NCI-H2081 (cell line): ENCODE results near the gene RNF215.
"Not testable (repeated sequence)": the region's sequence is repeated elsewhere in the genome, so short reads cannot be mapped to it uniquely, and the experiment has no call there.

Experiments used
- DNase-seq, 2 experiments: peaks; one replicate each; lab custom pipeline; 2025; lab: John Stamatoyannopoulos, UW

The RNF215 gene

DNA sequence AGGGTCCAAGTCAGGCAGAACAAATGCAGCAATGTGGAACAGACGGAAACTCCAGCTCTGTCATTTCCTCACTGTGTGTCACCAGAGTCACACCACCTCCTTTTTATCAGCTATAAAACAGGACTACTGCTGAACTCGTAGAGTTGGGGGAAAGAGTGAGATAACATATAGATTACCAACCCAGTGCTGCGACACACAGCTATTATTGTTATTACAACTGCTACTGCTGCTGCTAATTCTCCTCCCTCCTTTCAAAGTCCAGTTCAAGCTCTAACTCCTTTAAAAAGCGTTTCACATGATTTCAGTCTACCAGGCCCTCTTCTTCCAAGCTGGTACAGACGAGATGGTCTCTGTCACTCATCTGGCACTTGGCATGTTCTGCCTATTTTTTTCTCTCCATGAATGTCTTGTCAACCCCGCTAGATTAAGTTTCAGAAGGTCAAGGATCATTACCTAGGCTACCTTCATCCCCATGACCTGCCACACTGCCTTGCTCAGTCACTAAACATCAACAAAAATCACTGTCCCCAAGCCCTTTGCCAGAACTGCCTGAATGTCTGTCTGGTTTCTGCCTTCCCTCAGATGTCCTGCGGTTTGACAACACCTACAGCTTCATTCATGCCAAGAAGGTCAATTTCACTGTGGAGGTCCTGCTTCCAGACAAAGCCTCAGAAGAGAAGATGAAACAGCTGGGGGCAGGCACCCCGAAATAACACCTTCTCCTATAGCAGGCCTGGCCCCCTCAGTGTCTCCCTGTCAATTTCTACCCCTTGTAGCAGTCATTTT is 34.7 kb upstream of the RNF215 start:
- no peak for DNase-seq

DNA sequence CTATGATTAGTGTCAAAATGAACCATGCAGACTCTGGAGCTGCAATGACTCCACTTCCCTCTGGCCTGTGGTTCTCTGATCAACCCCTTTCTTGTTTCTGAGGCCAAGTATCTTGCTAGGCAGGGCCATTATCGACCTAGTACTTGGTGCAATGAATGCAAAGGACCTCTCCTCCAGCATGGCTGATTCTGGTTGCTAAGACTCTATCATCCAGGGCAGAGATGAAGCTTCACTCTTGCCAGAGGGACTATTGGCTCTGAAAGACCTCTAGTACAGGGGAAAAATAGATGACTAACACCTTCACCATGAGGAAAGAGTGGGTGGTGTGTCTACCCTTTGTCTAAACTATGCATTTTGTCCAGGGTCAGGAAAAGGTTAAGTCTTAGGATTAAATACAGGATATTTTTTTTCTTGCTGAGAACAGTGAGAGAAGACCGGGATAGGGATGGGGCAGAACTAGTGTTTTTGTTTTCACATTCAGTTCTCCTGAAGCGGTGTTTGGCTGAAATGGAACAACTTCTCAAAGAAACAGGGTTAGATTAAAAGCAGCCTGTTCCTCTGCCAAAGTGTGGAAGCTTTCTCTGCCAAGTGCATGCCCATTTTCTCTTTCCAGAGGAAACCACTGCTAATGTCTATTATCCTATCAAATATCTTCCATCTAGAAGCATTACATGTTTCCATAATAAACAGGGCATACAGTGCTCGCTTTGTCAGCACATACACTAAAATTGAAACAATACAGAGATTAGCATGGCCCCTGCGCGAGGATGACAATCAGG is 33.3 kb upstream of the RNF215 start:
- no peak for DNase-seq

DNA sequence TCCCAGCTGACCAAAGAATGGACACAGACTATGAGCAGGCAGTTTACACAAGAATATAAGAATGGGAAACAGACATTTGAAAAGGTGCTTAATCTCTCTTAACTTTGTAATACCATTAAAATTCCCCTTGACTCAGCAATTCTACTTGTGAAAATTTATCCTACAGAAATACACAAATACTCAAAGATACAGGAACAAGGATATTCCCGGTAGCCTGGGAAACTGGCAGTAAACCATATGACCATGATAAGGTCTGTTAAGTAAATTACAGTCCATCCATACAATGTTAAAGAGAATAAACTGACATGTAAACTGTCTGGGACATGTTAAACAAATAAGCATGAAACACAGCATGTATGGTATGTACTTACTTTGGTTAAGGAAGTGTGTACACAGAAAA is 29.6 kb upstream of the RNF215 start:
- DNase-seq, result no peak

DNA sequence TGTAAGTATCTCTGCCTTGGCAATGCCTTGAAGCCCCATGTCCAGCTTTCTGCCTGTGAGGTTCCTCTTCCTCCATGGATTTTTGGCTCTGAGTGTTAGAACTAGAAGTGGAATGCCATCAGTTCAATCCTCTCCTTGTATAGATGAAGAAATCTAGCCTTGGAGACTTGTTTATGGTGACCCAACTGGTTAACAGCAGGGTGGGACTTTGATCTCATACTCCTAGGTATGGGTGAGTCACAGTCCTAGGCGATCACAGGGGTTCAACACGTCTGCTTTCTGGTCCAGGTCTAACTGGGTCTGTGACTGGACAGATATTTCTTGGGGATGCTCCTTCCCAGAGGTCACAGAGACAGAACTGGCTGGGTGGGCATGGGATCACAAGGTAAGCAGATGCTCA is 29.2 kb upstream of the RNF215 start:
- no peak for DNase-seq

DNA sequence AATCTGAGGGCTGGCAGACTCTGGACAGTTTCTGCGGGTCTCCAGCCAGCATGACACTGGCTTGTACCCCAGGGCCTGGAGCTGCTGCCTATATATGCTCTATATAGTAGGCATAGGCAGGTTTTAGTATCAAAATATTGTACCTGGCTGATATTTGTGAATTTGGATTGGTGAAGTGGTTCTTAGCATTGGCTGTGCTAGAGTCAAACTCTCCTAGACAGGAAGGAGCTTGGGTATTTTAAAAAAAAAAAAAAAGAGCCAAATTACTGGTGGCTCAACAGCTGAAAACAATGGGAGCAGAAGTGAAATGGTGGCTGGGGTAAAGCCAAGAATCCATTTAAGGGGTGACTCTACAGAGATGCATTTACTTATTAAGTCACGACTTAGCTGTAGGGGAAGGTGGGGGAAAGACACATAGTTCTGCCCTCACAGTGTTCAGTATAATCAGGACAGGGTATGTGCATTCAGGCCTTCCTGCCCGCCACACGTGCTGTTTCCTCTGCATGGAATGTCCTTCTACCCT is 27.4 kb upstream of the RNF215 start:
- no peak for DNase-seq

DNA sequence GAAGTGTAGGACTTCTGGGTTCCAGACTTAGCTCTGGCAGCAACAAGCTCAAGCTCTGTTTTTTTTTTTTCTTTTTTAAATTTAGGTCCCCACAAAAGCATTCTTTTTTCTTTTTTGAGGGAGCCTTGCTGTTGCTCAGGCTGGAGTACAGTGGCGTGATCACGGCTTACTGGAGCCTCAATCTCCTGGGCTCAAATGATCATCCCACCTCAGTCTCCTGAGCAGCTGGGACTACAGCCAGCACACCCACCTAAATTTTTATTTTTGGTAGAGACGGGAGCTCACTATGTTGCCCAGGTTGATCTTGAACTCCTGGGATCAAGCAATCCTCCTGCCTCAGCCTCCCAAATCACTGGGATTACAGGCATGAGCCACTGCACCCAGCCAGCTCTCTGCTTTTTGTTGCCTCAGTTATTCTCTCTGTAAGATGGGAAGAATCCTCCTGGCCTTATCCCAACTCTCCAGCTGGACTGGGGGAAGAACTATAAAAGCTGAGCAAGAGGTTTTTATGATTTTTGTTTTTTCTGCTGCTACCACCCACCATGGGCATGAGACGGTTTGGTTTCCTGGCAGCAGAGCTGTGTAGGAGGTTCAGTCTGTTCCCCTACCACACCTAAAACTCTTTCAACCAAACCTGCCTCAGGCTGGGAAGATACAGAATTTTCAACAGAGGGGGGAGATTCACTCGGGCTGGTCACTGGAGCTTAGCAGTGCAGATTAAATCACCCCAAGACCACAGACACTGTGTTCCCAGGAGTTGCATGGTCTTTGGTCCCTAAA is 26.7 kb upstream of the RNF215 start:
- no peak for DNase-seq

DNA sequence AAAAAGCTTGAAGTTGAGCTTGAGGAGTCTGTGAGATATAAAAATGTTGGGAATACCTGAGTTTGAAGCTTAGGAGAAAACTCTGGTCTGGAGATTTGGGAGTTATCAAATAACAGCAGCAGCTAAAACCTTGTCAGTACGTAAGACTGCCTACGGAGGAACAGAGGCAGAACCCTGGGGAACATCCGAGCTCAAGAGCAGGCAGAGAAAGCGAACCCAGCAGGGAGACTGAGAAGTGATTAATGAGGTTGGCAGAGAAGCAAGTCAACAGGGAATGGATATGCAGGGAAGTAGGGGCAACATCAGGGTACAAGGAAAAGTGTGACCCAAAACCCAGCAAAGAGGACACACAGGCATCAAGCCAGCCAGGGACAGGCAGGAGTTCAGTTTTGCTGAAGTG is 25.8 kb upstream of the RNF215 start:
- DNase-seq, result no peak

DNA sequence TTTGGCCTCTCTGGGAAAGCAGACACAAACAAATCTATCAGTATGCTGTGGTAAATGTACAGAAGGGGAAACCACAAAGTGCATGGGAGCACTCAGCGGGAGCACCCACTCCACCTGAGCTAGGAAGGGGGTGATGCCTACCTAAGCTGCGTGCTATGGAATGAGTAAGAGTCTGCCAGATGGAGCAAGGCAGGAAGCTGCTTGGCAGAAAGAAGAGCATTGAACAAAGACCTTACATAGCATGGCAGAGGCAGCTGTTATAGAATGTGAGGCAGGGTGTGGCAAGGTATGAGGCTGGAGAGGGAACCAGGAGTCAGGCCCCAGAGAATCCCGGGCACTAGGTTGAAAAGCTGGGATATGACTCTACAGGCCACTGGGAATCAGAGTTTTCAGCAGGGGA is 24.6 kb upstream of the RNF215 start:
- DNase-seq, result no peak

DNA sequence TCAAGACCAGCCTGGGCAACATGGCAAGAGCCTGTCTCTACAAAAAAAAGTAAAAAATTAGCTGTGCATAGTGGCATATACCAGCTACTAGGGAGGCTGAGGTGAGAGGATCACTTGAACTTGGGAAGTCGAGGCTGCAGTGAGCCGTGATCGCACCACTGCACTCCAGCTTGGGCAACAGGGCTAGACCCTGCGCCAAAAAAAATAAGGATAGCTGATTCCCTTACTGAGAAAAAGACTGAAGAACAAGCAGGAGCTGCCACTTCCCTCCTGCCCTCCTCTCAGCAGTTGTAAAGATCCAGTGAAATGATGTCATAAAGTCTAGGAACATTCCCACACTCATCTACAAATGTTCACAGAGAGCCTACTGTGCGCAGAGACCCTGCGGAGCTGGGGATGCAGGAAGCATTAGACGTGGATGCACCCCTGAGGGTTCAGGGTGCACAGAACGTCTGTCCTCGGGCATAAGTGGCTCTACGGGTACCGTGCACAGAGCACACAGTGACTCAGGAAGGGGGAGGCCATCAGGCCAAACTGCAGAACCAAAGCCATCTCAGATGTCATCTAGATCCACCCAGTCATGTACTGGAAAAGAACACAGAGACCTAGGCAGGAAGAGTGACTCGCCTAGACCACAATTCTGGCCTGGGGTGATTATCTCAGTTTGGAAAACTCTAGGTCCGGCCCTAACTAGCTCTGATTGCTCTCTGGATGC is 21.3 kb upstream of the RNF215 start:
- no peak for DNase-seq

DNA sequence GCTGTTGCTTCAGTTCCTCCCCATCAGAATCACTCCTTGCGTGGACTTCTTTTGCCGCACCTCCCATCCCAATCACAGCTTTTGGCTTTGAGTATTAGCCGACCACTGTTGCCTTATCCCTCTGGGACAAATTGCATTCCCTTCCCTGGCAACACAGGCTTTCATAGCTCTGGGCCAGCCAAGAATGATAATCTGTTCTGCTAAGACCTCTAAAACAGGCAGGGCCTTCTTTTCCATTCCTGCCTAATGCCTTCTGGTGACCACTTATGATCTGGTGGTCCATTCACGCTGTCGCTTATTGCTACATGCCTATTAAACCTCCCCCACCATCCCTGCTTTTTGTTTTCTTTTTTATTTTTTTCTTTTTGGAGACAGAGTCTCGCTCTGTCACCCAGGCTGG is 19.2 kb upstream of the RNF215 start:
- DNase-seq, result no peak

DNA sequence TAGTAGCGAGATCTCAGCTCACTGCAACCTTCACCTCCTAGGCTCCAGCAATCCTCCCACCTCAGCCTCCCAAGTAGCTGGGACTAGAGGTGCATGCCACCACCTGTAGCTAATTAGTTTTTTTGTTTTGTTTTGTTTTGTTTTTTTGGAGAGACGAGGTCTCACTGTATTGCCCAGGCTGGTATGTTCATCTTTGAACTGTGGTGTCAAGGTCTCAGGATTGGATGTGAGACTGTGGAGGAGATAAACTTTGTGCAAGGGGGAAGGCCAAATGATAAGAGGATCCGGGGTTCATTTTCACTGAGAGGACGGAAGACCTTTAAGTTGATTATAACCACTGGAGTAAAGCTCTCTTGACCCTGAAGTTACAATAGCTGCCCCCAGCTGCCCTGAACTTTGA is 18.5 kb upstream of the RNF215 start:
- DNase-seq, result no peak

DNA sequence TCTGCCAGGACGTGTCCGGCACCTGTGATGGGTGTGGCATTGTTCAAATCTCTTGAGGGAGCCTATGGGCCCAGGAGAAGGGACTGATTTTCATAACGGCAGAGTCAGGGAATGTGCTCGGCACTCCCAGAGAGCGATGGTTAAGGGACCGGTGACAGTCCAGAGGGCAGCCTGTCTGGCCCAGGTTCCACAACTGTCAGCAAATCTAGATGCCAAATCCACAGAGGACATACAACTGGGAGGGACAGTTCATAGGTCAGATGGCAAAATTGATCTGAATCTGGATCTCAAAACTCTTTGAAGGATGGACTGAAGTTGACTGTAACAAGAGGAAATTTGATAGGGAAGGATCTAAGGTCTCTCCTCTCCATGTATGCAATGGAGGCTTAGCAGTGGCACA is 17.1 kb upstream of the RNF215 start:
- no peak for DNase-seq

DNA sequence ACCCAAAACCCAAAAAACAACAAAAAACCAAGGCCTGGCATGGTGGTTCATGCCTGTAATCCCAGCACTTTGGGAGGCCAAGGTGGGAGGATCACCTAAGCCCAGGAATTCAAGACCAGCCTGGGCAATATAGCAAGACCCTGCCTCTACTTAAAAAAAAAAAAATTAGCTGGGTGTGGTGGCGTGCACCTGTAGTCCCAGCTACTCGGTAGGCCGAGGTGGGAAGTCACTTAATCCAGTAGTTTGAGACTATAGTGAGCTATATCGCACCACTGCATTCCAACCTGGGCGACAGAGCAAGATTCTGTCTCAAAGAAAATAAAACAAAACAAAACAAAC is 15.5 kb upstream of the RNF215 start:
- DNase-seq, result not testable (repeated sequence)

DNA sequence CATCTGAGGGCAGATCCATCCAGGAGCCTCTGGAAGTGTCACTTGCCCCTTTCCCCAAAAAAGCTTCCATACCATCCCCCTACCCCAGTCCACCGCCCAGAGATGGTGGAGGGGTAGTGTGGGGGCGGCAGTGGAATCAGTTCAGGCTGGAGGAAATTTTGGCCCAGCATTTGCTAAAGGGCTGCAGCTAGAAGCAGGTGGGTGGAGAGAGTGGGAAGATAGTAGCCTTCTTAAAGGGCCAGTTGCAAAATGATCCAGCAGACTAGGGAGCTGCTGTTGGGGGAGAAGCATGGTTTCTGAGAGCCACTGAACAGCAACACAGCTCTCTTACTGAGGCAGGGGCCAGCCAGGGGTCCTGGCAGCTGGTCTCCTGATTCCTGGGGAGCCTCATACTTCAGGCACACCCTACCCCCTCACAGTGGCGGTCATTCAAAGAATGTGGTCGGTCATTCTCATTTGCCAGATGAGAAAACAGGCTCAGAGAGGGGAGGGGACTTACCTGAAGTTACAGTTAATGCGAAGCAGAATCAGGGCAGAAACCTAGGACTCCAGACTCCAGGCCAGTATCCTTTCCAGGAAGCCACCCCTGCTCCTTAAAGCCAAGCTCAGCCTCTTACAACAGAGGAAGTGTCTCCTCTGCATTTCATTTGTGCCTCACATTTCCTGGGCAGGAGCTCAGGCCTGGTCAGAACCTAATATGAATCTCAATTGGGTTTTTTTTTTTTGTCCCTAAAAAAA is 15.0 kb upstream of the RNF215 start:
- DNase-seq, result no peak

DNA sequence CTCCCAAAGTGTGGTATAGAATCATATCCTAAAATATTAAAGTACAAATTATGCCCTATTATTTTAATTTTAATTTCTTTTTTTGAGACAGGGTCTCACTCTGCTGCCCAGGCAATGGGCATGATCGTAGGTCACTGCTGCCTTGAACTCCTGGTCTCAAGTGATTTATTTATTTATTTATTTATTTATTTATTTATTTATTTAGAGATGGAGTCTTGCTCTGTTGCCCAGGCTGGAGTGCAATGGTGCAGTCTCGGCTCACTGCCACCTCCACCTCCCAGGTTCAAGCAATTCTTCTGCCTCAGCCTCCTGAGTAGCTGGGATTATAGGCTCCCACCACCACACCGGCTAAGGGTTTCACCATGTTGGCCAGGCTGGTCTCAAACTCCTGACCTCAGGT is 13.8 kb upstream of the RNF215 start:
- DNase-seq, result not testable (repeated sequence)

DNA sequence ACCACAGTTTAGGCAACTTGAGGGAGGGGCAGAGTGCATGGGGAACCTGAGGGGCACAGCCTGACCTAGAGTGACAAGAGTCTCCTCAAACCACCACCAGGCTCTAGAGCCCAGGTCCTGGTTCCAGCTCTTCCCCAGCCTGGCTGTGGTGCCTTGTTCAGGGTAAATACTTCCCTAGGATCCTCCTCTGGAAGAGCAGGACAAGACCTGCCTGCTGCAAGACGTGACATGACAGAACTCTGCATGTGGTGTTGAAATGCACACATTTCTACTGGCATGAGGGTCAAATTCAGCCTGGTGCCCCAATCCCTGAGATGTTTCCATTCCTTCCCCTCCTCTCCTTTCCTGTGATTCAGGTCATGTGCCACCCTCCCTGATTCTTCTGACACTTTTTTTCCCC is 12.9 kb upstream of the RNF215 start:
- DNase-seq, result no peak

DNA sequence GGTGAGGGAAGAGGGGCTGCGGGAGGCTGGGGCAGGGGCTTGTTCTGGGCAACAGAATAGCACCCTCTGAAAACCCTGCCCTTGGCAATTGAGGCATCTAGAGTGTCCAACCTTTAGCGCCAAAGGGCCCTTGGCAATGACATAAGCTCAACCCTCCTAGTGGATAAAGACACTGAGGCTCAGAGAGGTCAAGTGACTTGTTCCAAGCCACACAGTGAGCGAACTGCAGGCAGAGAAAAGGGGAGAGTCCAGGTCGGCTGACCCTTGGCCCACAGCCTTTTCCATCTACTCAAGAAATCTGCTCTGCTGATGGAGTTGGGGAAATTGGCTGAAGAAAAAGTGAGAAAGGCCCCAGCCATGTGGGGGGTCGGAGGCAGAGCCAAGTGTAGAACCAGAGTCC is 12.5 kb upstream of the RNF215 start:
- no peak for DNase-seq

DNA sequence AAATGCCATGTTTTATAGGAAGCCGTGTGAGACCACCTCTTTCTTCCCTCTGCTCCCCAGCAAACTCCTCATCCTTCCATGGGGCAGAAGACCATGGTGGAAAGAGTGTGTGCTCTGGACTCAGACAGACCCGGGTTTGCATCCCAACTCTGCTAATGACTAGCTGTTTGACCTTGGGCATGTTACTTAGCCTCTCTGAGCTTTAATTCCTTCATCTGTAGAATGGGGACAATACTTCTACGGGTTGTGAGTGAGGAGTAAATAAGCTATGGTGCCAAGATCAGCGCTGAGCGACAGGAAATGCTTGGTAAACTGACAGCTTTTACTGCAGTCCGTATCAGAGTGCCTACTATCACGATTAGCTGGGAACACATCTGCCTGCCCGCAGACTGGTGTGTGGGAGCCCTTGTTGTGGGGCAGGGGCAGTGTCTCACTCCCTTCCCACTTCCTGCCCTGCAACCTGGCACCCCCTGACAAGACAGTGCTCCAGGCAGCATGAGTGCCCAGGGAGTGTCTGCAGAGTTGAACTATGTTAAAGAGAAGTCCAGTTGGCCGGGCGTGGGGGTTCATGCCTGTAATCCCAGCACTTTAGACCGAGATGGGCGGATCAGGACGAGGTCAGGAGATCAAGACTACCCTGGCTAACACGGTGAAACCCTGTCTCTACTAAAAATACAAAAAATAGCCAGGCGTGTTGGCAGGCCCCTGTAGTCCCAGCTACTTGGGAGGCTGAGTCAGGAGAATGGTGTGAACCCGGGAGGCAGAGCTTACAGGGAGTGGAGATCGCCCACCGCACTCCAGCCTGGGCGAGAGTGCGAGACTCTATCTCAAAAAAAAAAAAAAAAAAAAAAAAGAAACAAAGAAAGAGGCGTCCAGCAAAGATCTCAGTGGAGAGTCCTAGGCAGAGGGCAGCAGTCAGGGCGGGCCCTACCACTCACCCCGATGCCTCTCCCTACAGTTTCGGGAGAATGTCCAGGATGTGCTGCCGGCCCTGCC is 11.8 kb upstream of the RNF215 start:
- DNase-seq, result no peak

DNA sequence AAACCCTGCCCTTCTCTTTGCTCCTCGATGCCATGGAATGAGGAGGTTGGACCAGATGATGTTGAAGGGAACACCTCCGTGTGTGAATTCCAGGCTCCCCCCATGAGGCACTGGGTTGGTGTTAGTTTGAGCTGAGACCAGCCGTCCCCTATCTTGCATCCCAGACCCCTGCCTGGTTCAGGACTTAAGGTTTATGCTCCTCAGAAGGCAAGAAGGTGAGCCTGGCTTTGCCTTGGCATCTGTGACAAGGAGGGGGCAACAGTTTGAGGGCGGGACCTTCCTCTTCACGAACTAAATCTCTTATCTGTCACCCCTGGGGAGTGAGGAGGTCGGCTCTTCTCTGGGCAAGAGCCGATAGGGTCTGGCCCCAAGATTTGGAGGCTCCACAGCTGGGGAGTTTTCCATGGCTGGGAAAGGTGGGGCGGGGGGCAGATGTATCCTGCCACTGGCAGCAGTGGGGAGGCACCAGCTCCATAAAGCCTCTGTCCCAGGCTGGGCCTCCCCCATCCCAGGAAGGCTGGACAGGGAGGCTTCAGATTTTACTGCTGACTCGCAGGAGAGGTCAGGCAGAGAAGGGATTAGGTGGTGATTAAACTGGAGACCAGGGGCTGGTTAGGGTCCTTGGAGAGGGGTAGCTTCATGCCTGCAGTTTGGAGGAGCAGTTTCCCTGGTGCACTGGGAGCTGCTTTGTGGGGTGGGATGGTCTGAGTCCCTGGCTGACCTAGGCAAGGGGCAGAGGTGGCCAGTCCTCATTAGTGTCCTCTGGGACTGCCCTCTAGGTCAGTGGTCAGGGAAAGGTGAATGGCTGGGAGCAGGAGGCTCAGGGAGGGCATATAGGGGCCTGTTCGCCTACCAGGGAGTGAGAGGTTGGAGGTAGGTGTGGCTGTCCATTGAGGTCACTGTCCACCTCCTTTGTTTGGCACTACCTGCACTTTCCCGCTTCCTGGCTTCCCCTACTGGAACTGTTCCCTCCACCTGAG is 10.7 kb upstream of the RNF215 start:
- no peak for DNase-seq
